ENCODE data around the gene ZNF254.
A peak's percentile ranks its signal among the peaks of the same experiment; 100 is the strongest.
"Not testable (repeated sequence)": the region's sequence is repeated elsewhere in the genome, so short reads cannot be mapped to it uniquely, and the experiment has no call there.

The ZNF254 gene

DNA sequence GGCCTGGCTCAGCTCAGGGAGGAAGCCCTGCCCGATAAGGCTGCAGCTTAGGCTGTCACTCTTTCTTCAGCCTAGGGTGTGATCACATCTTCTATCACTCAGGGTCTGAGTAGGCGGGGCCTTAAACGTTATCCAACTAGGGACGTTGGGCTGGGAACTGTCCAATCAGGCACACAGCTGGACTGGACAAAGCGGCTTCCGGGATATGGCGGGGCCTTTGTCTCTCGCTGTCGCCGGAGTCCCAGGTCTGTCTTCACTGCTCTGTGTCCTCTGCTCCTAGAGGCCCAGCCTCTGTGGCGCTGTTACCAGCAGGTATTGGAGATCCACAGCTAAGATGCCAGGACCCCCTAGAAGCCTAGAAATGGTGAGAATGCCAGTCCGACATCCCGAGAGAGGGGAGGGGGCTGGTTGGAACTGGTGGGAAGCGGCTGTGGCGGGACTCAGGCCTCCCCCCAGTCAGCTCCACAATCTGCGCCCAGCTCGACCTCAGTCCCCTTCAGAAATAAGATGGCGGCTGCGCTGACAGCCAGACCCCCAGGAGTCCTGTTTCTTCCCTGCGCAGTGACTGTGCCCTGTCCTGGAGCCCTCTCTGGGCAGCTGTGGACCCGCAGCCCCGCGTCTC is at the start of gene ZNF254:
Gene ZNF254, plus strand, starts transcription at position 214 of the 622 bp plus-strand sequence. Its CDS starts 121 bp downstream, at position 335.
- no peaks in the 10 kb centered on the region for H3K4me1 Mint-ChIP-seq
- H3K4me3 Mint-ChIP-seq = peak within 1 kb of the TSS; percentile 93 to 96
- peak within 1 kb of the TSS; percentile 99 for H3K27ac Mint-ChIP-seq
- peak; percentile 100 for ATAC-seq
- H3K27me3 Mint-ChIP-seq = no peaks in the 10 kb centered on the region
- H3K9me3 Mint-ChIP-seq = peaks cover 0 to 4% of the 10 kb centered on the region in 2 donors
- peak; percentile 86 to 91 for DNase-seq

DNA sequence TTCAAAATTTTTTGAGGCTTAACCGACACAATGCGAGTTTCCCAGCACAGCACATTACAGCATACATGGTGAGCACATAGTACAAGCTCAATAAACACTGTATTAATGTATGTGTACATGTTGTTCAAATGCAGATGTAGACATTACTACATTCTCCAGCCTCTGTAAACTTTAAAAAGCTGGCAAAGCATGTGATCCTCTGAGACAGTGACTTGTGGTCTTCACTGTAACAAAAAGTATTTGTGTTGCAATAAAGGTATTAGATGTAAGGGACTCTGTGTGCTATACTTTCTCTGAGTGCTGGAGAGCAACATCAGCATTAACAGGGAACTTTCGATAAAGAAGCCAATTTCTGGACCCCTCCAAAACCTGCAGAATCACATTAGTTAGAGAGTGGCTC is 46.4 kb upstream of the ZNF254 start:
- no peak overlapping the region for H3K4me3 Mint-ChIP-seq

DNA sequence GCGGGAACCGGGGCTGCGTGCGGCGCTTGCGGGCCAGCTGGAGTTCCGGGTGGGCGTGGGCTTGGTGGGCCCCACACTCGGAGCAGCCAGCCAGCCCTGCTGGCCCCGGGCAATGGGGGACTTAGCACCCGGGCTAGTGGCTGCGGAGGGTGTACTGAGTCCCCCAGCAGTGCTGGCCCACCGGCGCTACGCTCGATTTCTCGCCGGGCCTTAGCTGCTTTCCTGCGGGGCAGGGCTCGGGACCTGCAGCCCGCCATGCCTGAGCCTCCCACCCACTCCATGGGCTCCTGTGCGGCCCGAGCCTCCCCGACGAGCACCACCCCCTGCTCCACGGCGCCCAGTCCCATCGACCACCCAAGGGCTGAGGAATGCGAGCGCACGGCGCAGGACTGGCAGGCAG is 45.7 kb upstream of the ZNF254 start:
- not testable (repeated sequence) for H3K27me3 Mint-ChIP-seq, DNase-seq, ATAC-seq, H3K4me3 Mint-ChIP-seq, H3K27ac Mint-ChIP-seq, H3K9me3 Mint-ChIP-seq
- peaks cover 17% of the 10 kb centered on the region for H3K4me1 Mint-ChIP-seq

More for the DNA sequence above, 46.4 kb upstream of the ZNF254 start:
- no peak overlapping the region for H3K27ac Mint-ChIP-seq
- H3K4me1 Mint-ChIP-seq = peaks cover 24% of the 10 kb centered on the region
- ATAC-seq (no peak), DNase-seq (no peak)
- no peaks in the 10 kb centered on the region for H3K27me3 Mint-ChIP-seq
- no peaks in the 10 kb centered on the region for H3K9me3 Mint-ChIP-seq

DNA sequence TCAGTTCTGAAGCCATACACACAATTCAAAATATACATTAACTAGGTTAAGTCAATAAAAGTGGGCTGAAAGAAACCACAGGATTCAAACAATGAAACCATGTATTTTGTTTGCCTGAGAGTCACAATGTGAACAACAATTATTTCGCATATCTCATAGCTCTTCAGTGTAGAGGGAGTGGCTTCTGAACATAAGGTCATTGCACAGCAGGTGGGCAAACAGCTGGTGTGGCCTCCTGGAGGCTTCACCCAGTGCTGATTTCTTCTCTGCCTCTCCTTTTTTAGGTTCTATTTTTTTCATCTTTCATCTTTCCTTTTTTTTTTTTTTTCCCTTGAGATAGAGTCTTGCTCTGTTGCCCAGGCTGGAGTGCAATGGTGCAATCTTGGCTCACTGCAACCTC is 40.4 kb upstream of the ZNF254 start:
- no peak for ATAC-seq
- no peak overlapping the region for H3K4me3 Mint-ChIP-seq
- no peaks in the 10 kb centered on the region for H3K27me3 Mint-ChIP-seq
- no peaks in the 10 kb centered on the region for H3K9me3 Mint-ChIP-seq
- H3K27ac Mint-ChIP-seq = no peak overlapping the region
- no peak for DNase-seq
- no peaks in the 10 kb centered on the region for H3K4me1 Mint-ChIP-seq

DNA sequence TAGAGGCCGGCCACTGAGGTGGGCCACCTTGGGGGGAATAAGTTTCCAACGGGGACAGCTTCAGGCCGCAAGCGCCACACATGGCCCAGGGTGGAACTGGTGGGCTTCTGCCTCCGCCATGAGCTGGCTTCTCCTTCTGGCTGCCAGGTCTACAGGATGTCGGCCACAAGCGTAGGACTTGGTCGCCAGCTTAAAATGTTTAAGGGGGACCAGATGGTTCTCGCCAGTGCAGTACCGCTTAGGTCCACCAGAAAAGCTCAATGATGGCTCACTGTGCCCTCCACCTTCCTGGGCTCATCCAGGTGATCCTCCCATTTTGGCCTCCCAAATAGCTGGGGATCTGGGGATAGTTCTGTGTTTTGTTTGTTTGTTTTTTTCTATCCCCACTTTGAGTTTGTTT is 38.7 kb upstream of the ZNF254 start:
- ATAC-seq = no peak
- Mint-ChIP-seq H3K4me3 (no peak overlapping the region), H3K27ac (no peak overlapping the region), H3K27me3 (no peaks in the 10 kb centered on the region), H3K4me1 (no peaks in the 10 kb centered on the region), H3K9me3 (no peaks in the 10 kb centered on the region)
- no peak for DNase-seq

DNA sequence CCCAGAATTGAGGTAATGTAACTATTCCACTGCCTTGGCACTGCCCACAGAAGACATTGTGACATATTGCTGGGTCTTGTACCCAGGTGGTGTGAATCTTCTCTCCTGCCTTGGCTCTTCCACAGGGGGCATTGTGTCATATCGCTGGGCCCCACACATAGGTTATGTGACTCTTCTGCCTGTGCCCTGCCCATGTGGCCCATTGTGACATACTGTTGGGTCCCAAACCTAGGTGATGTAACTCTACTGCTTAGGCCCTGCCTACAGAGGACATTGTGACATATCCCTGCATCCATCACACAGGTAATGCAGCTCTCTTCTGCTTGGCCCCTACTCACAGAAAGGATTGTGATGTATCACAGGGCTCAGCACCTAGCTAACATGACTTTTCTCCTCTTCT is 37.5 kb upstream of the ZNF254 start:
- Mint-ChIP-seq H3K27ac (peak overlapping the region in 1 of 2 donors; percentile 12), H3K4me3 (no peak overlapping the region), H3K9me3 (no peaks in the 10 kb centered on the region), H3K27me3 (no peaks in the 10 kb centered on the region), H3K4me1 (peaks cover 12% of the 10 kb centered on the region)
- ATAC-seq (no peak), DNase-seq (no peak)

DNA sequence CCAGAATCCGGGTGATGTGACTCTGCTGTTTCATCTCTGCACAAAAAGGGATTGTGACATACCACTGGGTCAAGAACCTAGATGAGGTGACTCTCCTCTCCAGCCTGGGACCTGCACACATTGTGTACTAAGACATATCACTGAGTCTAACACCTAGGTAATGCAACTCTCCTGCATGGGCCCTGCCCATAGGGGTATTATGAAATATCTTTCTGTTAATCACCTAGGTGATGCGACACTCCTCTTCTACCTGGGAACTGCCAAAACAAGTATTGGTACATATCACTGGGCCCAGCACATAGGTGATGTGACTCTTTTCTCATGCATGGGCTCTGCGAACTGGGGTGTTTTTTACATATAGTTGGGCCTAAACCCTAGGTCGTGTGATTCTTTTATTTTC is 35.5 kb upstream of the ZNF254 start:
- Mint-ChIP-seq H3K27ac (peak overlapping the region in 1 of 2 donors; percentile 85), H3K4me3 (no peak overlapping the region), H3K27me3 (no peaks in the 10 kb centered on the region), H3K9me3 (no peaks in the 10 kb centered on the region), H3K4me1 (peaks cover 27% of the 10 kb centered on the region)
- ATAC-seq = no peak
- DNase-seq = no peak

DNA sequence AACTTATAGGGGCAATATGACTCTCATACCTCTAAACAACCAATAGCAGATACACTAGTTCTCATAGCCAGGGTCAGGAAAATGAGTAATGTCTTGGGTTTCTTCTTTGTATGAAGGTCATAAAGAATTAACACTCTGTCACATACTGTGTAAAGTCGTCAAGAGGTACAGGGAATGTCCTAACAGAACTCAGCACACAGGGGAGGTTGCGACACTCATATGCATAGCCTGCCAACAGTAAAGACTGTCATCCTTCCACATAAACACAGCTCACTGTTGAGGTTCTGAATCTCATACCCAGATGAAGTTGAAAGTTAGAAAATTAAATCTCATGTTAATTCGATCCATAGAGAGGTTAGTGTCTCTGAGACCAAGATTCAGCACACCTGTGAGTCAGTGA is 34.2 kb upstream of the ZNF254 start:
- H3K4me3 Mint-ChIP-seq = no peak overlapping the region
- DNase-seq = no peak
- no peak overlapping the region for H3K27ac Mint-ChIP-seq

DNA sequence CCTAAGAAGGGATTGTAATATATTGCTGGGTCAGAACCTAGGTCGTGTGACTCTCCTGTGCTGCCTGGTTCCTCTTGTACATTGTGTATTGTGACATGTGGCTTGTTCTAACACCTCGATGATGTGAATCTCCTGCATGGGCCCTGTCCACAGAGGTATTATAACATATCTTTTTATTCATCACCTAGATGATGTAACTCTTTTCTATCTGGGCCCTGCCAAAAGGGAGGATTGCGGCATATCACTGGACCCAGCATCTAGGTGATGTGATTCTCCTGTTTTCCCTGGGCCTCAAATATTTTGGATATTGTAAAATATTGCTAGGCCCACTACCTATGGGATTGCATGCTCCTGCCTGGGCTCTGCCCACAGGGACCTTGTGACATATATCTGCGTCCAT is 33.4 kb upstream of the ZNF254 start:
- ATAC-seq = no peak
- no peaks in the 10 kb centered on the region for H3K9me3 Mint-ChIP-seq

More for the DNA sequence above, 34.2 kb upstream of the ZNF254 start:
- Mint-ChIP-seq H3K27me3 (no peaks in the 10 kb centered on the region), H3K4me1 (peaks cover 27% of the 10 kb centered on the region), H3K9me3 (no peaks in the 10 kb centered on the region)
- no peak for ATAC-seq

DNA sequence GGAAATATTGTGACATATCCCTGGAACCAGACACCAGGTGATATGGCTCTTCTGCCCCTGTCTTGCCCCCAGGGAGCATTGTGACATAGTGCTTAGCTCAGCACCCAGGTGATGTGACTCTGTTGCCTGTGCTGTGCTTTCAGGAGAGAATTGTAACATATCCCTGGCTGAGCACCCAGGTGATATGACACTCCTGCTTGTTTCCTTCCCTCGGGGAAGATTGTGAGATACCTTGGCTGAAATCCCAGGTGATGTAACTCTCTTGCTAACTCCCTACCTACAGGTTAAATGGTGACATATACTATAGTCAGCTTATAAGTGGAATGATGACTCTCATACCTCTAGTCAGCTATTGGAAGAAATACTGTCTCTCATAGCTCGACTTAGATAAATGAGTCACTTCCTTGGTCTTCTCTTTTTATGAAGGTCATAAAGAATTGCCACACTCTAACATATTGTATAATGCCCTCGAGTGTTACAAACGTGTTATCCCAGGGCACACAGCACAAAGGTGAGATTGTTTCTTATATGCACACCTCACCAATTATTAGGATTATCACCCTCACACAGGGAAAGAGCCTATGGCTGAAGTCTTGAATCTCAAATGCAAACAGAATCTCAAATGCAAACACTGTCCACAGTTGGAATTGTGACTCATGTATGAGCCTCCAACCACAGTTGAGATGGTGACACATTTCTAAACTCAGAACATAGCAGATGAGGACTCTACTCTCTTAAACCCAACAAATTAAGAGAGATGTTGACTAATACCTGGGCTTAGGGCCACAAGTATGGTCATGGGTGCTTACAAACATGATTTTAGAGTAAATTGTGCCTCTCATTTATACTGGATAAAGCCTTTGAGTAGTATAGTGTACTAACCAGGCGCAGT is 32.7 kb upstream of the ZNF254 start:
- H3K4me1 Mint-ChIP-seq = peaks cover 27% of the 10 kb centered on the region

More for the DNA sequence above, 33.4 kb upstream of the ZNF254 start:
- H3K4me3 Mint-ChIP-seq = no peak overlapping the region
- peaks cover 27% of the 10 kb centered on the region for H3K4me1 Mint-ChIP-seq
- DNase-seq = no peak
- H3K27me3 Mint-ChIP-seq = no peaks in the 10 kb centered on the region
- peak overlapping the region in 1 of 2 donors; percentile 92 for H3K27ac Mint-ChIP-seq

DNA sequence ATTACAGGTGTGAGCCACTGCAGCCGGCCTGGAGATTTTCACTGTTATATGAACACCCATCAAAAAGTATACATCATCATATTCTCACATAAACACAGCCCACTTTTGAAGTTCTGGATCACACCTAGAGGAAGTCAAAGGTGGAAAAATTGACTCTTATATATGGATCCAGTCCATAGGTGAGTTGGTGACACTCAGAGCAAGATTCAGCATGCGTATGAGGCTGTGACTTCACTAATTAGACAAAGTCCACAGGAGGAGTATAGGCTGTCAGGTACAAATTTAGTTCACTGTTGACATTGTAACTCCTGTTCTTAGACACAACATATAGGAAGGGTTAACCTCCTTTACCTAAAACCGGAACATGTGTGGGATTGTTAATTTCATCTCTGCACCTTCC is 31.4 kb upstream of the ZNF254 start:
- Mint-ChIP-seq H3K4me1 (peaks cover 30% of the 10 kb centered on the region), H3K27me3 (no peaks in the 10 kb centered on the region), H3K9me3 (no peaks in the 10 kb centered on the region), H3K27ac (peak overlapping the region in 1 of 2 donors; percentile 61), H3K4me3 (no peak overlapping the region)
- ATAC-seq (no peak), DNase-seq (no peak)

More for the DNA sequence above, 32.7 kb upstream of the ZNF254 start:
- Mint-ChIP-seq H3K9me3 (no peaks in the 10 kb centered on the region), H3K4me3 (peak overlapping the region in 1 of 2 donors; percentile 18), H3K27me3 (no peaks in the 10 kb centered on the region), H3K27ac (peak overlapping the region; percentile 92 to 93)
- peak; percentile 96 for ATAC-seq
- DNase-seq = peak; percentile 31 to 46

DNA sequence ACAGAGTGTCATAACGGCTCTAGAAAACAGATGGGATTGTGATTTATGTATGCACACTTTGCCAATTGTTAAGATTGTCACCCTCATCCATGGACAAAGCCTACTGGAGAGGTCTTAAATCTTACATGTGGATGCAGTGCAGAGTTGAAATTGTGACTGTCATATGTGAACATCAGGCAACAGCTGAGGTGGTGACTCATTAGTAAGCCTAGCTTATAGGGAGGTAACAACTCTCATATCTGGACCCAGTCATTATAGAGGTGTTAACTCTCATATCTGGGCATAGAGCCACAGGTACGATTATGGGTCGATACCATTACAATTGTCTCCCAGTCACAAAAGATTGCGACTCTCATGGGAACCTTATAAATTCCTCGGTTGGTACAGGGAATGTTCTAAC is 29.8 kb upstream of the ZNF254 start:
- no peak overlapping the region for H3K4me3 Mint-ChIP-seq
- no peaks in the 10 kb centered on the region for H3K9me3 Mint-ChIP-seq
- no peak overlapping the region for H3K27ac Mint-ChIP-seq
- H3K4me1 Mint-ChIP-seq = peaks cover 35% of the 10 kb centered on the region
- no peaks in the 10 kb centered on the region for H3K27me3 Mint-ChIP-seq
- no peak for DNase-seq
- no peak for ATAC-seq

DNA sequence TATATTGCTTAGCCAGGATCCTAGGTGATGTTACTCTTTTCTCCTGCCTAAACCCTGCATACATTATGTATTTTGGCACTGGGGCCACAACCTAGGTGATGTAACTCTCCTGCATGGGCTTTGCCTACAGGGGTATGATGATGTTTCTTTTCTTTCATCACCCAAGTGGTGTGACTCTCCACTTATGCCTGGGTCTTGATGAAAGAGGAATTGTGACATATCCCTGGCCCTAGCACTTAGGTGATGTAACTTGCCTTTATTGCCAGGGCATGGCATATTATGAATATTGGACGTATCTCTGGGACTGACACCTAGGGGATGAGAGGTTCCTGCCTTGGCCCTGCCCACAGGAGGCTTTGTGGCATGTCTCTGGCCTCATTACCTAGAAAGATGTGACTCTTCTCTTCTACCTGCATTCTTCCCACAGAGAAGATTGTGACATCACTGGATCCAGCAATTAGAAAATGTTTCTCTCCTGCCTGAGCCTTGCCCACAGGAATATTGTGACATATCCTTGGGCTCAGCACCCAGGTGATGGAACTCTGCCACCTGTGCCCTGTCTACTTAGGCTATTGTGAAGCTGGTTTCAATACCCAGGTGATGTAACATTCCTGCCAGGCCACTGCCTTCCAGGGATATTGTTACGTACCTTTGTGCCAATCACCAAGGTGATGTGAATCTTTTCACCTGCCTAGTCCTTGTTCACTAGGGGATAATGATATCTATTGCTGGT is 27.3 kb upstream of the ZNF254 start:
- no peaks in the 10 kb centered on the region for H3K9me3 Mint-ChIP-seq
- no peak overlapping the region for H3K4me3 Mint-ChIP-seq

DNA sequence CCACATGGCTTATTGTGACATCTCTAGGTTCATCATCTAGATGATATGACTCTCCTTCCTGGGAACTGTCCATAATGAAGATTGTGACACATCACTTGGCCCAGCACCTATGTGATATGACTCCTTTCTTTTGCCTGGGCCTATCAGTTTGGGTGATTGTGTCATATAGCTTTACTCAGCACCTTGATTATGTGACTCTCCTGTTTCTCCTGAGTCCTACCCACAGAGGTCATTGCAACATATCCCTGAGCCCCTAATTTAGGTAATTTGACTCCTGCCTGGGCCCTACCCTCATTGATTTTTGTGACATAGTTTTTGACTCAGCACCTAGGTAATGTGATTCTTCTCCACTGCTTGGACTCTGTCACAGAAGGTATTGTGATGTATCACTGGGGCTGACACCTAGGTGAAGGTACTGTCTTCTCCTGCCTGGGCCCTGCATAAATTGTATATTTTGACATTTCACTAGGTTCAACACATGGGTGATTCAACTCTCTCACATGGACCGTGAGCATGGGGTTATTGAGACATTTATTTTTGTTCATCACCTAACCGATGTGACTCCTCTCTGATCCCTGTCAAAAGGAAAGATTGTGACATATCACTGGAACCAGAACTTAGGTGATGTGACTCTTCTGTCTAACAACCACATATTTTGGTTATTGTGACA is 26.2 kb upstream of the ZNF254 start:
- Mint-ChIP-seq H3K27ac (peak overlapping the region in 1 of 2 donors; percentile 75), H3K27me3 (no peaks in the 10 kb centered on the region), H3K9me3 (no peaks in the 10 kb centered on the region), H3K4me3 (no peak overlapping the region), H3K4me1 (peaks cover 13% of the 10 kb centered on the region)
- no peak for DNase-seq
- ATAC-seq = peak; percentile 23

More for the DNA sequence above, 27.3 kb upstream of the ZNF254 start:
- no peak for ATAC-seq
- no peaks in the 10 kb centered on the region for H3K27me3 Mint-ChIP-seq
- peaks cover 22% of the 10 kb centered on the region for H3K4me1 Mint-ChIP-seq
- no peak for DNase-seq
- peak overlapping the region; percentile 10 to 30 for H3K27ac Mint-ChIP-seq

DNA sequence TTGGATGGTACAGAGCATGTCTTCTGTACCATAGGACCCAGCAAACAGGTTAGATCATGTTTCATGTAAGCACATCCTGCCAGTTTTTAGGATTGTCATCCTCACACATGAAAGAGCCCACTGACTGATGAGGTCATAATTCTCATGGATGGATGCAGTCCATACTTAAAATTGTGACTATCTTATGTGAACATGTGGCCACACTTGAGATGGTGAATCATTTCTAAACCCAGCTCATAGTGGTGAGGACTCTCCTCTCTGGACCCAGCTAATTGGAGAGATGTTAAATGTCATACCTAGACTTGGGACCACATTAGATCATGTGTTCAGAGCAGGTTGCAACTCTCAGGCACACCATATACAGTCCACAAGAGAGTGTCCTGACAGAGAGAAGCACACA is 24.8 kb upstream of the ZNF254 start:
- Mint-ChIP-seq H3K27ac (no peak overlapping the region), H3K4me1 (peaks cover 8% of the 10 kb centered on the region), H3K27me3 (no peaks in the 10 kb centered on the region), H3K4me3 (no peak overlapping the region), H3K9me3 (no peaks in the 10 kb centered on the region)
- ATAC-seq = peak; percentile 92
- peak in 1 of 2 donors; percentile 33 for DNase-seq
